Spleen (tissue), 11 donors: ENCODE data around the gene USH2A. TPM values are rescaled to one million over a fixed set of nuclear protein-coding genes. Genes with fewer than 3 reads are reported as not detected.

ENCODE experiments used
- DNase-seq: peaks from one replicate; pipeline ENCODE4 v3.0.0-alpha.2; 2020
- H3K27ac ChIP-seq, 8 donors: fragments of 200-600 bp; sonication (generic) in 7 of 8; 1 replicate in 4 of 8; 2 replicates in 4 of 8; pipeline versions ENCODE4 v1.5.0 to v1.8.0; 2016 to 2021; ENCODE audit warnings: inconsistent platforms in 4 of 8, mild to moderate bottlenecking in 4 of 8, moderate library complexity in 1 of 8
- H3K27me3 ChIP-seq, 7 donors: fragments of 200-600 bp; sonication (generic) in 6 of 7; replicated peaks in 1 of 7; 1 replicate in 4 of 7; 2 replicates in 3 of 7; pipeline versions ENCODE4 v1.5.0 to v1.8.0; 2016 to 2021; ENCODE audit warnings: inconsistent platforms in 3 of 7, mild to moderate bottlenecking in 1 of 7
- H3K36me3 ChIP-seq, 6 donors: fragments of 200-600 bp; sonication (generic) in 5 of 6; 1 replicate in 4 of 6; 2 replicates in 2 of 6; pipeline versions ENCODE4 v1.5.0 to v1.8.0; 2016 to 2021; ENCODE audit warnings: inconsistent platforms in 2 of 6
- H3K4me1 ChIP-seq, 6 donors: fragments of 200-600 bp; sonication (generic) in 5 of 6; 1 replicate in 3 of 6; 2 replicates in 3 of 6; pipeline versions ENCODE4 v1.5.0 to v1.8.0; 2016 to 2021; ENCODE audit warnings: inconsistent platforms in 3 of 6
- H3K4me3 ChIP-seq, 8 donors: fragments of 200-600 bp; sonication (generic) in 7 of 8; 1 replicate in 4 of 8; 2 replicates in 4 of 8; pipeline versions ENCODE4 v1.5.0 to v1.8.0; 2016 to 2021; ENCODE audit warnings: inconsistent platforms in 4 of 8, mild to moderate bottlenecking in 4 of 8, moderate library complexity in 2 of 8
- H3K9me3 ChIP-seq, 8 donors: fragments of 200-600 bp; sonication (generic) in 7 of 8; 1 replicate in 4 of 8; 2 replicates in 4 of 8; pipeline versions ENCODE4 v1.5.0 to v1.8.0; 2016 to 2021; ENCODE audit warnings: inconsistent platforms in 4 of 8
- CTCF ChIP-seq, 11 experiments: fragments of 200-600 bp in 7 of 11; fragments of 450-650 bp in 4 of 11; sonication (generic) in 4 of 11; IDR thresholded peaks in 8 of 11; conservative IDR thresholded peaks in 3 of 11; 1 replicate in 7 of 11; 2 replicates in 4 of 11; pipeline versions ENCODE4 v1.4.0 to v1.8.0; 2016 to 2021; ENCODE audit warnings: antibody characterized with exemption in 11 of 11, inconsistent platforms in 4 of 11, mild to moderate bottlenecking in 1 of 11
- POLR2A ChIP-seq, 3 donors: fragments of 450-650 bp; IDR thresholded peaks; one replicate each; pipeline ENCODE4 v1.5.1; 2017; ENCODE audit warnings: antibody characterized with exemption in 3 of 3, mild to moderate bottlenecking in 1 of 3
- POLR2AphosphoS5 ChIP-seq, 3 donors: sonication (generic); formaldehyde crosslinking; IDR thresholded peaks; one replicate each; pipeline ENCODE4 v1.5.1; 2017; ENCODE audit warnings: antibody characterized with exemption in 3 of 3
- WGBS, 5 donors: extraction: QIAGEN DNeasy Blood & Tissue Kit in 3 of 5; methylation state at CpG; one replicate each; pipeline versions ENCODE4 v1.1.5 to v1.1.7; 2013 to 2018; 5-methylcytosine and 5-hydroxymethylcytosine counted together
- intact Hi-C: fragments of 100-400 bp; cut with DNase I; formaldehyde crosslinking; loops from one replicate; pipeline ENCODE4 v1.15.0; 2023; ENCODE audit warnings: low total_unique reads
- polyA plus RNA-seq, 3 donors: library from polyadenylated mRNA; stranded (reverse); fragments of 200-250 nt; gene quantifications; one replicate each; pipeline ENCODE4 v1.2.1, GENCODE V29; 2013
- total RNA-seq, 7 donors: library from RNA; depleted of rRNA in 3 of 7; stranded (reverse); fragments of >200 nt in 3 of 7; fragmentation: NEBNext Ultra II Directional in 4 of 7; extraction: Animal tissue kit (Norgen Biotek cat#: 25700) in 4 of 7; gene quantifications; one replicate each; pipeline versions ENCODE4 v1.1.0 to v1.2.1, GENCODE V29; 2016 to 2021
- donor health status: healthy with polysubstance abuse.
- donor health status: DM: no; HTN: no; CAD: no; lungs with moderate emphysema.
- donor health status: DM: no; HTN: no; CAD: no.
- donor health status: Bipolar disorder and iron deficiency.
- donor health status: healthy.
- donor health status: DM: no; HTN: no; CAD: no.
- donor health status: DM: yes; HTN: yes; CAD: no.

Gene USH2A
- total and polyA plus RNA-seq, 10 donors, result under 0.01 TPM; not detected in 9

- H3K27me3 ChIP-seq, result no peaks in the 10 kb centered on the region
- H3K4me1 ChIP-seq, result no peaks in the 10 kb centered on the region
- intact Hi-C loops, result no loop called here
- no peaks in the 10 kb centered on the region for H3K36me3 ChIP-seq
- WGBS, 5 donors, result 46 to 66% (median 58%) methylated on average over 3 of the region's 3 CpGs
- H3K4me3 ChIP-seq, result no peak overlapping the region
- peaks cover 0 to 9% (median 0%) of the 10 kb centered on the region in 8 donors for H3K9me3 ChIP-seq
- no peak for TF ChIP-seq POLR2AphosphoS5 (IDR thresholded peaks at IDR 0.05)
- TF ChIP-seq CTCF (IDR thresholded peaks at IDR 0.05 in 8 of 11, conservative IDR thresholded peaks at IDR 0.05 in 3 of 11), result no peak
- no peak overlapping the region for H3K27ac ChIP-seq
- DNase-seq, result no peak
Measured at GRCh38 chr1:216034506-216034905, 388.7 kb downstream of the USH2A start.

GRCh38 chr1:216032961-216033614 lies 390.2 kb downstream of the USH2A start:
- TF ChIP-seq POLR2A (IDR thresholded peaks at IDR 0.05) (no peak), CTCF (IDR thresholded peaks at IDR 0.05 in 8 of 11, conservative IDR thresholded peaks at IDR 0.05 in 3 of 11) (no peak), POLR2AphosphoS5 (IDR thresholded peaks at IDR 0.05) (no peak)
- no peak overlapping the region for H3K27ac ChIP-seq
- H3K27me3 ChIP-seq, result no peaks in the 10 kb centered on the region
- no peaks in the 10 kb centered on the region for H3K4me1 ChIP-seq
- H3K4me3 ChIP-seq, result no peak overlapping the region
- no peak for DNase-seq
- intact Hi-C loops, result no loop called here
- peaks cover 0 to 9% (median 0%) of the 10 kb centered on the region in 8 donors for H3K9me3 ChIP-seq
- H3K36me3 ChIP-seq, result no peaks in the 10 kb centered on the region

- intact Hi-C loops, result no loop called here
- DNase-seq, result no peak
- no peaks in the 10 kb centered on the region for H3K27me3 ChIP-seq
- H3K9me3 ChIP-seq, result peaks cover 0 to 4% (median 0%) of the 10 kb centered on the region in 8 donors
- H3K36me3 ChIP-seq, result no peaks in the 10 kb centered on the region
- TF ChIP-seq CTCF (IDR thresholded peaks at IDR 0.05 in 8 of 11, conservative IDR thresholded peaks at IDR 0.05 in 3 of 11) (no peak), POLR2AphosphoS5 (IDR thresholded peaks at IDR 0.05) (no peak), POLR2A (IDR thresholded peaks at IDR 0.05) (no peak)
- H3K4me3 ChIP-seq, result no peak overlapping the region
- H3K4me1 ChIP-seq, result no peaks in the 10 kb centered on the region
- H3K27ac ChIP-seq, result no peak overlapping the region
- 68 to 78% (median 74%) methylated on average over 1 of the region's 1 CpG for WGBS, 5 donors
Measured at GRCh38 chr1:216032284-216032683, 391.0 kb downstream of the USH2A start.

GRCh38 chr1:216028631-216029030 lies 394.6 kb downstream of the USH2A start:
- DNase-seq, result no peak
- intact Hi-C loops, result no loop called here
- Histone ChIP-seq H3K9me3 (no peaks in the 10 kb centered on the region), H3K4me3 (no peak overlapping the region), H3K4me1 (no peaks in the 10 kb centered on the region), H3K36me3 (no peaks in the 10 kb centered on the region), H3K27ac (no peak overlapping the region), H3K27me3 (no peaks in the 10 kb centered on the region)
- 91 to 98% (median 94%) methylated on average over 1 of the region's 1 CpG for WGBS, 5 donors
- TF ChIP-seq POLR2AphosphoS5 (IDR thresholded peaks at IDR 0.05) (no peak), CTCF (IDR thresholded peaks at IDR 0.05 in 8 of 11, conservative IDR thresholded peaks at IDR 0.05 in 3 of 11) (no peak), POLR2A (IDR thresholded peaks at IDR 0.05) (no peak)
